GM12865 (cell line): Measurements from ENCODE around the gene ACBD6.

ENCODE experiments used
- DNase-seq: peaks from one replicate; pipeline ENCODE4 v3.0.0; 2010; ENCODE audit warnings: low read depth
- H3K4me3 ChIP-seq: 2 replicates; pipeline ENCODE4 v1.5.1; 2011; ENCODE audit warnings: mild to moderate bottlenecking, low read depth, low read length, control low read depth
- TF ChIP-seq, protein P1 (sequence below): IDR thresholded peaks from 2 replicates; pipeline ENCODE4 v1.5.1; 2011; ENCODE audit warnings: low read length, control low read depth, low read depth, inconsistent platforms; ENCODE audit not compliant: insufficient read depth; ENCODE audit errors: missing control alignments

ACBD6 gene

DNA sequence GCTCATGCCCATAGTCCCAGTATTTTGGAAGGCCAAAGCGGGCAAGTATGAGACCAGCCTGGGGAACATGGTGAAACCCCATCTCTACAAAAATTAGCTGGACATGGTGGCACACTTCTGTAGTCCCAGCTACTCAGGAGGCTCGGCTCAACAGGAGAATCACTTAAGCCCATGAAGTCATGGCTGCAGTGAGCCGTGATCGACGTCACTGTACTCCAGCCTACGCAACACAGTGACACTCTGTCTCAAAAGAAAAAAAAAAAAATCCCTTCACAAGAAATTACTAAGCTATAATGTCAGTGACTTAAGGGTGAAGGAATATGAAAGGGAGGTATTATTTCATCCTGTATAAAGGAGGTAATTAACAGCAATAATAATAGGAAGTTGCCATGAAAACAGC lies 99.8 kb downstream of the ACBD6 start:
- TF ChIP-seq, protein P1, sequence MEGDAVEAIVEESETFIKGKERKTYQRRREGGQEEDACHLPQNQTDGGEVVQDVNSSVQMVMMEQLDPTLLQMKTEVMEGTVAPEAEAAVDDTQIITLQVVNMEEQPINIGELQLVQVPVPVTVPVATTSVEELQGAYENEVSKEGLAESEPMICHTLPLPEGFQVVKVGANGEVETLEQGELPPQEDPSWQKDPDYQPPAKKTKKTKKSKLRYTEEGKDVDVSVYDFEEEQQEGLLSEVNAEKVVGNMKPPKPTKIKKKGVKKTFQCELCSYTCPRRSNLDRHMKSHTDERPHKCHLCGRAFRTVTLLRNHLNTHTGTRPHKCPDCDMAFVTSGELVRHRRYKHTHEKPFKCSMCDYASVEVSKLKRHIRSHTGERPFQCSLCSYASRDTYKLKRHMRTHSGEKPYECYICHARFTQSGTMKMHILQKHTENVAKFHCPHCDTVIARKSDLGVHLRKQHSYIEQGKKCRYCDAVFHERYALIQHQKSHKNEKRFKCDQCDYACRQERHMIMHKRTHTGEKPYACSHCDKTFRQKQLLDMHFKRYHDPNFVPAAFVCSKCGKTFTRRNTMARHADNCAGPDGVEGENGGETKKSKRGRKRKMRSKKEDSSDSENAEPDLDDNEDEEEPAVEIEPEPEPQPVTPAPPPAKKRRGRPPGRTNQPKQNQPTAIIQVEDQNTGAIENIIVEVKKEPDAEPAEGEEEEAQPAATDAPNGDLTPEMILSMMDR = no peak
- no peak for DNase-seq
- no peak overlapping the region for H3K4me3 ChIP-seq

DNA sequence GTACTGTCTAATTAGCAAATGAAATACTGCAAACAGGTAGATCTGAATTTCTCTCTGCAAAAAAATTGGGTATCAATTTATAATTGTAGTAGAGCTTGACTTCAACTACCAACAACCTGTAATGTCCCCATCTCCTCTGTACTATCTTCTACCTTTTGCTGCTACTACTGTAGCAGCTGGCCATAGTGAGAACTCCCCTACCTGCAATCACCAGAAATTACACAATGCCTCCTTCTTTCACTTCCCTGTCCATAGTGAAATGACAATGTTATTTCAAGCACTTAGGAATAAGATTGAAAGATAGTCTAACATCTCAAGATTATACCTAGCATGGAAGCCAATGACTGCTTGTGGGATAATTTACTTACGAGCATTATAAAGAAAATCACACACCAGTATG lies 100.4 kb downstream of the ACBD6 start:
- TF ChIP-seq, protein P1 = no peak
- H3K4me3 ChIP-seq = no peak overlapping the region
- DNase-seq = no peak

DNA sequence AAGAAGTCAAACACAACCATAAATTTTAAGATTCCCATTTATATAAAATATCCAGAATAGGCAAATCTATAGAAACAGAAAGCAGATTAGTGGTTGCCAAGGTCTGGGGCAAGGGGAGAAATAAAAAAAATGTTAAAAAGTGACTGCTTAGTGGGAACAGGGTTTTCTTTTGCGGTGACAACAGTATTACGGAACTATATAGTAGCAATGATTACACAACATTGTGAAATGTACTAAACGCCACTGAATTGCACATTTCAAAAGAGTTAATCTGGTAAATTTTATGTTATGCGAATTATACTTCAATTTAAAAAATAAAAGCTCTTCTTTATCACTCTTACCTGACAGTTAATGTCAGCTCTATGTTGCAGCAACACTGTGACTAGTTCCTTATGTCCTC lies 105.2 kb downstream of the ACBD6 start:
- TF ChIP-seq, protein P1 = no peak
- no peak for DNase-seq
- H3K4me3 ChIP-seq = no peak overlapping the region

DNA sequence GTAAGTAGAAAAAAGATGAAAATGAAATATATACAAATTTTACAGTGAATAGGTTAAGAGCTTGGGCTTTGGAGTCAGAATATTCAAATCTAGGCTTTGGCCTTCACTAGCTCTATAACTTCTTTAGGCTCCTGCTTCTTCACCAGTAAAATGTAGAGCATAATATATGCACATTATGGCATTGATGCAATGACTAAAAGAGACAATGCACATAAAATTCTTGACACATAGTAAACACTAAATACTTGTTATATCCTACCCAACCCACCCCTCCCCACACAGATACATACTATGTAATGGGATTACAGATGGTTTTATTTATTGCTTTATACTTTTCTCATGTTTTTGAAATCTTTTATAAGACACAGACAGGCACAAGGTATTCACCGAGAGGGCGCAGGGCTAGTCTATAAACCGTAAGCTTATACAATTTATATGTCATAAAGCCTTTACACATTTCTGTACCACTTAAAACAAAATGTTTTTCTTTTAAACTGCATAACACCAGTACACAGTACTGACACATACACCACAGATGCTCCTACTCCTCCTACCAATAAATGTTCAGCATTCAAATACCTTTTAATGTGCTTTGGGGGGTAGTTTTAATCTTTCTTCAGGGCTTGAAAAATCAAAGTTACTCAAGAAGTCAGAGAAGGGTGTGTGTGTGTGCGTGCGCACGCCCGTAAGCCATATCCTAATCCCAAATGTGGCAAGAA lies 109.8 kb downstream of the ACBD6 start:
- no peak for DNase-seq
- no peak overlapping the region for H3K4me3 ChIP-seq
- TF ChIP-seq, protein P1 = no peak

DNA sequence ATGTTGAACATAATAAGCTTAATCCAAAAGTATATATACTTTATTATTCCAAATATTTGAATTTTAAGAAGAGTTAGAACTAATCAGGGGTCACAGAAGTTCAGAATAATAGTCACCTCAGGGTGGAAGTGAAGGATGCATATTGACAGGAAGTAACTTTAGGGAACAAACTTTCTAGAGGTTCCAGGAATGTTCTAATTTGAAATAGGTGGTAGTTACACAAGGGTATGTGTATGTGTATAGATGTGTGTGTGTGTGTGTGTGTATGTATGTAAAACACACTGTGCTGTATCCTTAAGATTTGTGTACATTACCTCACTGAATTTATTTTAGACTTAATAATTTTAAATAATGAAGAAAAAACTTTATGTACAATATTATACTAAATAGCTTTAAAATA lies 110.4 kb downstream of the ACBD6 start:
- TF ChIP-seq, protein P1 = no peak

DNA sequence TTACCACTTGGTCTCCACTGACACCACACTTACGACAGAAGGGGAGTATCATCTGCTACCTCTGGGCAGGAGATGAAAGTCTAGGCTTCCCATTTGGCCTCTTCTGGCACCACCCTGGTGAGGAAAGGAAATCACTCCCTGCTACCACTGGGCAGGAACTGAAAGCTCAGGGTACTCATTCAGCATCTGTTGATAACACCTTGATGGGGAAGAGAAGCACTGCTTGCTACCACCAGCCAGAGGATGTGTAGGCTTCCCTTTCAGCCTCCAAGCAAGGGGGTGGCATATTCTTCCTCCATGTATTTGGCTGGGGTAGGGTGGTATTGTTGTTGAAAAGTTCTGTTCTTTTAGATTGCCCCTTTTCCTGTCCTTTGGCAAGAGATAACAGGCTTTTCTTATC lies 115.0 kb downstream of the ACBD6 start:
- DNase-seq = peak; percentile 43
- H3K4me3 ChIP-seq = no peak overlapping the region
- TF ChIP-seq, protein P1 = no peak

More for the DNA sequence above, 110.4 kb downstream of the ACBD6 start:
- no peak overlapping the region for H3K4me3 ChIP-seq
- DNase-seq = no peak
